Measurements from ENCODE around the gene PTPN2.

Gene PTPN2

DNA sequence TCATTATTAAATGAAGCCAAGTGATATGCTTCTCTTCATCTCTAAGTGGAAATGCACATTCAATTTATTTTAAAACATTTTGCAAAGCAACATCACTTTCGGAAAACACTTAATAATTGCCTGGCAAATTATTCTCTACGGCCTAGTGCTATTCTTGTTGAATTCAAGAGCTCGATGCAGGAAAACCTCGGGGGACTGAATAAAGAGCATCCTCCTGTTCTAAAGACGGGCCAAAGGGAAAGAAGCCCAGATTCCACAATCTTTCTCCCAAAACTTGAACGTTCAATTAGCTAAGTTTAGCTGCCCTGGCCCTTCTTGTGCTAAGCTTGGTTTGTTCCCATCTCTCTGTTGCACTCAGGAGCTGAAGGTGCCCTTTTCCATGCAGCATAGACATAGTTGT lies 40.6 kb upstream of the PTPN2 start (continued):
- TF ChIP-seq ESRRG (CRISPR knock-in tag; IDR thresholded peaks at IDR 0.05) (no peak), ISL1 (CRISPR knock-in tag; IDR thresholded peaks at IDR 0.05) (no peak)

DNA sequence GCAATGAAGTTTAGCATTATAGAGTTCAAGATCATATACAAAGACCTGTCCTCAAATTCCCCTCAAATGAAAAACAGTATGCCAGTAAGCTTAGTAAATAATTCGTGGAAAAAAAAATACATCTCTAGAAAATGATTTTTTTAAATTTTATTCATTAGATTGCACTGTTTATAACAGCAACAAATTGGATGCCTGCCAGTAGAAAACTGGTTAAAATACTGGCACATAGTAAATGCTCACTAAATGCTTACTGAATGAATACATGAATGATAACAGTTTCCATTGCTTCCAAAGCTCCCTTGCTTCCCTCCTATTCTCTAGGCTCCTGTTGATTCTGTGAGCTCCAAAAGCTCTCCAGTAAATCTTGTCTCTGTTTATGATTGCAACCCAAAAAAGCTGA lies 38.2 kb upstream of the PTPN2 start:
- no peak for ATAC-seq
- TF ChIP-seq CSDC2 (CRISPR knock-in tag; IDR thresholded peaks at IDR 0.05) (no peak), ZNF70 (CRISPR knock-in tag; IDR thresholded peaks at IDR 0.05) (no peak), OSR1 (CRISPR knock-in tag; IDR thresholded peaks at IDR 0.05) (no peak), ESRRG (CRISPR knock-in tag; IDR thresholded peaks at IDR 0.05) (no peak), ZNF565 (CRISPR knock-in tag; conservative IDR thresholded peaks at IDR 0.05; ENCODE audit: low read depth) (no peak), PPARA (CRISPR knock-in tag; IDR thresholded peaks at IDR 0.05; ENCODE audit: borderline replicate concordance) (no peak)
- TF ChIP-seq, protein P1, sequence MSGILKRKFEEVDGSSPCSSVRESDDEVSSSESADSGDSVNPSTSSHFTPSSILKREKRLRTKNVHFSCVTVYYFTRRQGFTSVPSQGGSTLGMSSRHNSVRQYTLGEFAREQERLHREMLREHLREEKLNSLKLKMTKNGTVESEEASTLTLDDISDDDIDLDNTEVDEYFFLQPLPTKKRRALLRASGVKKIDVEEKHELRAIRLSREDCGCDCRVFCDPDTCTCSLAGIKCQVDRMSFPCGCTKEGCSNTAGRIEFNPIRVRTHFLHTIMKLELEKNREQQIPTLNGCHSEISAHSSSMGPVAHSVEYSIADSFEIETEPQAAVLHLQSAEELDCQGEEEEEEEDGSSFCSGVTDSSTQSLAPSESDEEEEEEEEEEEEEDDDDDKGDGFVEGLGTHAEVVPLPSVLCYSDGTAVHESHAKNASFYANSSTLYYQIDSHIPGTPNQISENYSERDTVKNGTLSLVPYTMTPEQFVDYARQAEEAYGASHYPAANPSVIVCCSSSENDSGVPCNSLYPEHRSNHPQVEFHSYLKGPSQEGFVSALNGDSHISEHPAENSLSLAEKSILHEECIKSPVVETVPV (CRISPR knock-in tag; IDR thresholded peaks at IDR 0.05), result no peak

DNA sequence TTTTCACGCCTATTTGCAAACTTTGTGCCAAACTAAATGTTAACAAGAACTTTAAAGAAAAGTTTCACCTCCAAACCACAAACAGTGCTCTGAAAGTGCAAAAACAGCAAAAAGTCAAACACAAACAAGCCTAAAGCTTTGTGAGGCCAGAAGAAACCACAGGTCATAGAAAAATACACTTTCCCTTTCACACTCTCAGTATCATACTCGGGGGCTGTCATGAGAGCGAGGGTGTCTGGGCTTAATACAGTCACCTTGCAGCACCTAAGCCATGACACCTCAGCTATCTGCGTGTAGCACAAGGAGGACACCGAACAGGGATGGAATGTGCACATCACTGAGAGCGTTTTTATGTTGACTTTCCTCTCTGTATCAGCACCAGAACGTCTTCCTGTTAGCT lies 37.1 kb upstream of the PTPN2 start:
- TF ChIP-seq RARB (CRISPR knock-in tag; IDR thresholded peaks at IDR 0.05) (no peak), ARNTL (CRISPR knock-in tag; IDR thresholded peaks at IDR 0.05; ENCODE audit: borderline replicate concordance, low read depth) (no peak), TCF4 (CRISPR knock-in tag; IDR thresholded peaks at IDR 0.05; ENCODE audit: borderline replicate concordance) (no peak), PPARA (CRISPR knock-in tag; IDR thresholded peaks at IDR 0.05; ENCODE audit: borderline replicate concordance) (no peak), ZC3H10 (CRISPR knock-in tag; IDR thresholded peaks at IDR 0.05) (no peak), ISL1 (CRISPR knock-in tag; IDR thresholded peaks at IDR 0.05) (no peak), ZNF565 (CRISPR knock-in tag; conservative IDR thresholded peaks at IDR 0.05; ENCODE audit: low read depth) (no peak), CSDC2 (CRISPR knock-in tag; IDR thresholded peaks at IDR 0.05) (no peak), GLIS3 (CRISPR knock-in tag; IDR thresholded peaks at IDR 0.05) (no peak), TOX (CRISPR knock-in tag; IDR thresholded peaks at IDR 0.05; ENCODE audit: borderline replicate concordance) (no peak), ZFP30 (CRISPR knock-in tag; IDR thresholded peaks at IDR 0.05) (no peak), OSR1 (CRISPR knock-in tag; IDR thresholded peaks at IDR 0.05) (no peak), SNAI2 (CRISPR knock-in tag; IDR thresholded peaks at IDR 0.05) (no peak)
- TF ChIP-seq, protein P2, sequence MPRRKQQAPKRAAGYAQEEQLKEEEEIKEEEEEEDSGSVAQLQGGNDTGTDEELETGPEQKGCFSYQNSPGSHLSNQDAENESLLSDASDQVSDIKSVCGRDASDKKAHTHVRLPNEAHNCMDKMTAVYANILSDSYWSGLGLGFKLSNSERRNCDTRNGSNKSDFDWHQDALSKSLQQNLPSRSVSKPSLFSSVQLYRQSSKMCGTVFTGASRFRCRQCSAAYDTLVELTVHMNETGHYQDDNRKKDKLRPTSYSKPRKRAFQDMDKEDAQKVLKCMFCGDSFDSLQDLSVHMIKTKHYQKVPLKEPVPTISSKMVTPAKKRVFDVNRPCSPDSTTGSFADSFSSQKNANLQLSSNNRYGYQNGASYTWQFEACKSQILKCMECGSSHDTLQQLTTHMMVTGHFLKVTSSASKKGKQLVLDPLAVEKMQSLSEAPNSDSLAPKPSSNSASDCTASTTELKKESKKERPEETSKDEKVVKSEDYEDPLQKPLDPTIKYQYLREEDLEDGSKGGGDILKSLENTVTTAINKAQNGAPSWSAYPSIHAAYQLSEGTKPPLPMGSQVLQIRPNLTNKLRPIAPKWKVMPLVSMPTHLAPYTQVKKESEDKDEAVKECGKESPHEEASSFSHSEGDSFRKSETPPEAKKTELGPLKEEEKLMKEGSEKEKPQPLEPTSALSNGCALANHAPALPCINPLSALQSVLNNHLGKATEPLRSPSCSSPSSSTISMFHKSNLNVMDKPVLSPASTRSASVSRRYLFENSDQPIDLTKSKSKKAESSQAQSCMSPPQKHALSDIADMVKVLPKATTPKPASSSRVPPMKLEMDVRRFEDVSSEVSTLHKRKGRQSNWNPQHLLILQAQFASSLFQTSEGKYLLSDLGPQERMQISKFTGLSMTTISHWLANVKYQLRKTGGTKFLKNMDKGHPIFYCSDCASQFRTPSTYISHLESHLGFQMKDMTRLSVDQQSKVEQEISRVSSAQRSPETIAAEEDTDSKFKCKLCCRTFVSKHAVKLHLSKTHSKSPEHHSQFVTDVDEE (CRISPR knock-in tag; IDR thresholded peaks at IDR 0.05), result no peak
- TF ChIP-seq, protein P3, sequence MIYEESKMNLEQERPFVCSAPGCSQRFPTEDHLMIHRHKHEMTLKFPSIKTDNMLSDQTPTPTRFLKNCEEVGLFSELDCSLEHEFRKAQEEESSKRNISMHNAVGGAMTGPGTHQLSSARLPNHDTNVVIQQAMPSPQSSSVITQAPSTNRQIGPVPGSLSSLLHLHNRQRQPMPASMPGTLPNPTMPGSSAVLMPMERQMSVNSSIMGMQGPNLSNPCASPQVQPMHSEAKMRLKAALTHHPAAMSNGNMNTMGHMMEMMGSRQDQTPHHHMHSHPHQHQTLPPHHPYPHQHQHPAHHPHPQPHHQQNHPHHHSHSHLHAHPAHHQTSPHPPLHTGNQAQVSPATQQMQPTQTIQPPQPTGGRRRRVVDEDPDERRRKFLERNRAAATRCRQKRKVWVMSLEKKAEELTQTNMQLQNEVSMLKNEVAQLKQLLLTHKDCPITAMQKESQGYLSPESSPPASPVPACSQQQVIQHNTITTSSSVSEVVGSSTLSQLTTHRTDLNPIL (CRISPR knock-in tag; IDR thresholded peaks at IDR 0.05; ENCODE audit: low read depth), result no peak
- TF ChIP-seq, protein P1 (CRISPR knock-in tag; IDR thresholded peaks at IDR 0.05), result no peak
- no peak for ATAC-seq

DNA sequence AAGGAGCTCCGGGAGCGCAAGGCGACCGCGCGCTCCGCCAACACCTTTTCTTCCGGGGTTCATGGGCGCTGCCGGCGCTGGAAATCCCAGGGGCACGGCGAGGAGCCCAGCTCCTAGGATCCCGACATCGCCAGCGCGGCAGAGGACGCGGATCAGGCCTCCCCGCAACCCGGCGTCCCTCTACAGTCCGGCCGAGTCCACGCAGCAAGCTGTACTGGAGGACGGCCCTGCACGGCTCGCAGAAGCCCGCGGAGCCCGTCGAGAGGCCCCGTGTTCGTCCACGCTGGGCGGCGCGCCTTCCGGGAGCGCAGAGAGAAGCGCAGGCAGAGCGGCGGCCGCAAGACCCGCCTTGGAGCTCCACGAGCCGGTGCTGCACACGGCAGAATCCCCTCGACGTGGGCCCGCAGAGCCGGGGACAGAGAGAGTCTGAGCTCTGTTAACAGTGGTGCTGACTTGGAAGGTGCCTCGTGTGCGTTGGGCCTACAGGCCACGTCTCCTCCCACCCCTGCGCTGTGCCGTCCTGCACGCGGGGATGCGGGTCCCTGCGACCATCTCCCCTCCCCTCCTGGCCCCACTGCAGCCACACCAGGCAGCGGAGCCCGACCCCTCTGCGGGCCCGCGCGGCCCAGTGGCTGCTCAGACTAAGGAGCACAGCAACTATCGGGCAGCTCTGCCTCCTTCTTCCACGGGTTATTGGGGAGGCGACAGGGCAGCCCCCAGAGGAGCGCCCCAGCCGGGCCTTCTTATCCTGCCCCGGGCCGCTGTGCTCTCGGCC lies 28.1 kb upstream of the PTPN2 start:
- no peak for ATAC-seq
- no peak for TF ChIP-seq ZFP30 (CRISPR knock-in tag; IDR thresholded peaks at IDR 0.05)
- no peak for TF ChIP-seq SNAI2 (CRISPR knock-in tag; IDR thresholded peaks at IDR 0.05)
- no peak for TF ChIP-seq ZNF565 (CRISPR knock-in tag; conservative IDR thresholded peaks at IDR 0.05; ENCODE audit: low read depth)
- TF ChIP-seq, protein P2 (CRISPR knock-in tag; IDR thresholded peaks at IDR 0.05), result no peak
- TF ChIP-seq TCF4 (CRISPR knock-in tag; IDR thresholded peaks at IDR 0.05; ENCODE audit: borderline replicate concordance), result no peak
- no peak for TF ChIP-seq ESRRG (CRISPR knock-in tag; IDR thresholded peaks at IDR 0.05)
- no peak for TF ChIP-seq ZC3H10 (CRISPR knock-in tag; IDR thresholded peaks at IDR 0.05)
- TF ChIP-seq, protein P4, sequence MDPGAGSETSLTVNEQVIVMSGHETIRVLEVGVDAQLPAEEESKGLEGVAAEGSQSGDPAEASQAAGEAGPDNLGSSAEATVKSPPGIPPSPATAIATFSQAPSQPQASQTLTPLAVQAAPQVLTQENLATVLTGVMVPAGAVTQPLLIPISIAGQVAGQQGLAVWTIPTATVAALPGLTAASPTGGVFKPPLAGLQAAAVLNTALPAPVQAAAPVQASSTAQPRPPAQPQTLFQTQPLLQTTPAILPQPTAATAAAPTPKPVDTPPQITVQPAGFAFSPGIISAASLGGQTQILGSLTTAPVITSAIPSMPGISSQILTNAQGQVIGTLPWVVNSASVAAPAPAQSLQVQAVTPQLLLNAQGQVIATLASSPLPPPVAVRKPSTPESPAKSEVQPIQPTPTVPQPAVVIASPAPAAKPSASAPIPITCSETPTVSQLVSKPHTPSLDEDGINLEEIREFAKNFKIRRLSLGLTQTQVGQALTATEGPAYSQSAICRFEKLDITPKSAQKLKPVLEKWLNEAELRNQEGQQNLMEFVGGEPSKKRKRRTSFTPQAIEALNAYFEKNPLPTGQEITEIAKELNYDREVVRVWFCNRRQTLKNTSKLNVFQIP (CRISPR knock-in tag; IDR thresholded peaks at IDR 0.05; ENCODE audit: borderline replicate concordance, low read depth), result no peak
- TF ChIP-seq RARB (CRISPR knock-in tag; IDR thresholded peaks at IDR 0.05), result no peak
- no peak for TF ChIP-seq ZNF8 (CRISPR knock-in tag; IDR thresholded peaks at IDR 0.05)
- TF ChIP-seq ARNTL (CRISPR knock-in tag; IDR thresholded peaks at IDR 0.05; ENCODE audit: borderline replicate concordance, low read depth), result no peak
- TF ChIP-seq CSDC2 (CRISPR knock-in tag; IDR thresholded peaks at IDR 0.05), result no peak
- TF ChIP-seq, protein P1 (CRISPR knock-in tag; IDR thresholded peaks at IDR 0.05), result no peak
- no peak for TF ChIP-seq PPARA (CRISPR knock-in tag; IDR thresholded peaks at IDR 0.05; ENCODE audit: borderline replicate concordance)
